GM12864 (cell line): ENCODE results near the gene SPAAR.

Experiments used
- DNase-seq: peaks from one replicate; pipeline ENCODE4 v3.0.0-alpha.2; 2011; ENCODE audit warnings: low read depth
- H3K4me3 ChIP-seq: 2 replicates; pipeline ENCODE4 v1.5.1; 2011; ENCODE audit warnings: mild to moderate bottlenecking, low read depth, low read length, control low read depth
- CTCF ChIP-seq: IDR thresholded peaks from 2 replicates; pipeline ENCODE4 v1.5.1; 2011; ENCODE audit warnings: low read depth, mild to moderate bottlenecking, moderate library complexity, low read length, control low read depth, inconsistent platforms; ENCODE audit errors: missing control alignments

Gene SPAAR

DNA sequence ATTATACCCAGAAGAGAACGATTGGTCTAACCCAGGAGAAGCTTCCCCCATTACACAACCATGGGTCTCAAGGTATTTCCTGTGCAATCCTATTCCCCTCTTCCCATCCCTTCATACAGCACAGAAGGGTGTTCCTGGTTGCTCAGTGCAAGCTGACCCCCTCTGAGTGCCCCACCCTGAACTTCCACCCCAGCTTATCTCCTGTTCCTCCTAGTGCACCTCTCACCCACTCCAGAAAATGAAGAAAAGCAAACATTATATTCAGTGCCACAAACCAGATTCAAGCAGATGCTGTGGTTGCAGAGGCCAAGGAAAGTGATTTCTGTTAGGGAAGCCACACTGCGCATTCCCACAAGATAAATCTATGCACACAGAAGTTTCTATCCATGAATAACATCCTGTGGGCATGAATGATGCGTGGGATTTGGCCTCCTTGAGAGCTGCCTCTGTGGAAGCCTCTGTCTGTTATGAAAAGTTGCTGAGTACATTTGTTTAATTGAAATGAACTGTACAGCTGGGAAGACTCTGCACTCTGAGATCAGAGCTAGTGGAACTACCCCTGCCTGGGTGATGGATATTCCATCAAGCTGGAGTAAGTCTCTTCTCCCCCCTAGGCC lies 50.9 kb downstream of the SPAAR start:
- TF ChIP-seq CTCF, result no peak
- H3K4me3 ChIP-seq, result no peak overlapping the region
- no peak for DNase-seq
